CD1c-positive myeloid dendritic cell (primary cell): Measurements from ENCODE around the gene LOXL3.

Experiments used
- DNase-seq: peaks from one replicate; pipeline ENCODE4 v3.0.0-alpha.2; 2016; ENCODE audit errors: extremely low spot score

LOXL3 gene

GRCh38 chr2:74553892-74554819 lies at the start of gene LOXL3, which contains the start of gene DOK1:
Gene LOXL3, minus strand, starts transcription at chr2:74553942. Its CDS starts 1,308 bp downstream, at chr2:74552634.
Gene DOK1, plus strand, starts transcription at chr2:74554720. Its CDS starts 35 bp downstream, at chr2:74554755.
- peak; percentile 85 for DNase-seq

- peak; percentile 58 for DNase-seq
Observed at GRCh38 chr2:74602586-74603281, 49.0 kb upstream of the LOXL3 start.

- DNase-seq, result no peak
Observed at GRCh38 chr2:74599676-74600075, 45.9 kb upstream of the LOXL3 start.

GRCh38 chr2:74597410-74597809 lies 43.7 kb upstream of the LOXL3 start:
- no peak for DNase-seq

GRCh38 chr2:74596584-74596983 lies 42.8 kb upstream of the LOXL3 start:
- DNase-seq, result no peak

- DNase-seq, result no peak
Observed at GRCh38 chr2:74593826-74594772, 40.4 kb upstream of the LOXL3 start.

GRCh38 chr2:74588664-74589063 lies 34.9 kb upstream of the LOXL3 start:
- no peak for DNase-seq

- DNase-seq, result peak; percentile 80
Observed at GRCh38 chr2:74587664-74588277, 34.0 kb upstream of the LOXL3 start.

- no peak for DNase-seq
Observed at GRCh38 chr2:74585406-74586185, 31.9 kb upstream of the LOXL3 start.

GRCh38 chr2:74584088-74584645 lies 30.4 kb upstream of the LOXL3 start:
- no peak for DNase-seq

- no peak for DNase-seq
Observed at GRCh38 chr2:74583504-74583903, 29.8 kb upstream of the LOXL3 start.

GRCh38 chr2:74582184-74582583 lies 28.4 kb upstream of the LOXL3 start:
- DNase-seq, result no peak

GRCh38 chr2:74581463-74581862 lies 27.7 kb upstream of the LOXL3 start:
- no peak for DNase-seq

GRCh38 chr2:74578408-74578807 lies 24.7 kb upstream of the LOXL3 start:
- DNase-seq, result no peak

GRCh38 chr2:74577448-74577847 lies 23.7 kb upstream of the LOXL3 start:
- peak; percentile 86 for DNase-seq

- DNase-seq, result peak; percentile 89
Observed at GRCh38 chr2:74576863-74577229, 23.1 kb upstream of the LOXL3 start.

- DNase-seq, result no peak
Observed at GRCh38 chr2:74576211-74576862, 22.6 kb upstream of the LOXL3 start.

GRCh38 chr2:74575320-74575719 lies 21.6 kb upstream of the LOXL3 start:
- DNase-seq, result no peak

GRCh38 chr2:74573747-74574562 lies 20.2 kb upstream of the LOXL3 start:
- DNase-seq, result peak; percentile 82
